NCI-H1694 treated with DMSO at 0.1 percent for 48 hours (cell line): ENCODE results near the gene ZNF783.
A peak's percentile ranks its signal among the peaks of the same experiment; 100 is the strongest.
"Not testable (repeated sequence)": the region's sequence is repeated elsewhere in the genome, so short reads cannot be mapped to it uniquely, and the experiment has no call there.

Experiments
- DNase-seq: peaks from one replicate; lab custom pipeline; 2025; lab: John Stamatoyannopoulos, UW

The ZNF783 gene

GRCh38 chr7:149300620-149301285 is 38.8 kb downstream of the ZNF783 start:
- no peak for DNase-seq

GRCh38 chr7:149302222-149302621 is 40.2 kb downstream of the ZNF783 start:
- no peak for DNase-seq

GRCh38 chr7:149302865-149303264 is 40.9 kb downstream of the ZNF783 start:
- no peak for DNase-seq

GRCh38 chr7:149304006-149304405 is 42.0 kb downstream of the ZNF783 start:
- DNase-seq, result no peak

GRCh38 chr7:149306854-149307253 is 44.9 kb downstream of the ZNF783 start:
- no peak for DNase-seq

- DNase-seq, result no peak
Observed at GRCh38 chr7:149307775-149308501, 45.9 kb downstream of the ZNF783 start.

- DNase-seq, result peak; percentile 60
Observed at GRCh38 chr7:149310113-149310836, 48.3 kb downstream of the ZNF783 start.

GRCh38 chr7:149310990-149311573 is 49.1 kb downstream of the ZNF783 start:
- DNase-seq, result no peak

GRCh38 chr7:149313981-149314380 is 52.0 kb downstream of the ZNF783 start:
- no peak for DNase-seq

GRCh38 chr7:149316606-149317005 is 54.6 kb downstream of the ZNF783 start:
- DNase-seq, result no peak

- no peak for DNase-seq
Observed at GRCh38 chr7:149317496-149317895, 55.5 kb downstream of the ZNF783 start.

GRCh38 chr7:149317986-149318672 is 56.1 kb downstream of the ZNF783 start:
- DNase-seq, result no peak

GRCh38 chr7:149319376-149319775 is 57.4 kb downstream of the ZNF783 start:
- no peak for DNase-seq

- no peak for DNase-seq
Observed at GRCh38 chr7:149320313-149321124, 58.5 kb downstream of the ZNF783 start.

GRCh38 chr7:149321125-149321905 is 59.3 kb downstream of the ZNF783 start:
- not testable (repeated sequence) for DNase-seq

GRCh38 chr7:149321978-149322541 is 60.1 kb downstream of the ZNF783 start:
- no peak for DNase-seq

GRCh38 chr7:149322737-149323136 is 60.7 kb downstream of the ZNF783 start:
- no peak for DNase-seq

GRCh38 chr7:149325248-149325647 is 63.3 kb downstream of the ZNF783 start:
- DNase-seq, result no peak

GRCh38 chr7:149329265-149329664 is 67.3 kb downstream of the ZNF783 start:
- no peak for DNase-seq

GRCh38 chr7:149329766-149330334 is 67.9 kb downstream of the ZNF783 start:
- DNase-seq, result no peak
